Esophagus muscularis mucosa (tissue), 4 donors: ENCODE measurements around the gene OLFML1.

ENCODE experiments used
- CTCF ChIP-seq, 3 experiments: fragments of 200-600 bp in 2 of 3; fragments of 450-650 bp in 1 of 3; sonication (generic) in 2 of 3; IDR thresholded peaks; one replicate each; pipeline ENCODE4 v1.5.1; 2017 to 2019; ENCODE audit warnings: antibody characterized with exemption in 3 of 3, mild to moderate bottlenecking in 2 of 3, moderate library complexity in 1 of 3
- EP300 ChIP-seq: sonication (generic); formaldehyde crosslinking; IDR thresholded peaks from one replicate; pipeline ENCODE4 v1.6.1; 2017; ENCODE audit warnings: antibody characterized with exemption
- POLR2A ChIP-seq: fragments of 450-650 bp; IDR thresholded peaks from one replicate; pipeline ENCODE4 v1.6.1; 2017; ENCODE audit warnings: antibody characterized with exemption, moderate library complexity, mild to moderate bottlenecking, low read depth
- POLR2AphosphoS5 ChIP-seq, 2 donors: sonication (generic); formaldehyde crosslinking; IDR thresholded peaks; one replicate each; pipeline ENCODE4 v1.6.1; 2017; ENCODE audit warnings: antibody characterized with exemption in 2 of 2

GRCh38 chr11:7518811-7519562 lies 33.7 kb downstream of the OLFML1 start:
- TF ChIP-seq CTCF (IDR thresholded peaks at IDR 0.05) (no peak), POLR2AphosphoS5 (IDR thresholded peaks at IDR 0.05) (no peak), EP300 (no peak), POLR2A (no peak)
